ENCODE results near the gene UBE2C.
"Not testable (repeated sequence)": the region's sequence is repeated elsewhere in the genome, so short reads cannot be mapped to it uniquely, and the experiment has no call there.

The UBE2C gene

DNA sequence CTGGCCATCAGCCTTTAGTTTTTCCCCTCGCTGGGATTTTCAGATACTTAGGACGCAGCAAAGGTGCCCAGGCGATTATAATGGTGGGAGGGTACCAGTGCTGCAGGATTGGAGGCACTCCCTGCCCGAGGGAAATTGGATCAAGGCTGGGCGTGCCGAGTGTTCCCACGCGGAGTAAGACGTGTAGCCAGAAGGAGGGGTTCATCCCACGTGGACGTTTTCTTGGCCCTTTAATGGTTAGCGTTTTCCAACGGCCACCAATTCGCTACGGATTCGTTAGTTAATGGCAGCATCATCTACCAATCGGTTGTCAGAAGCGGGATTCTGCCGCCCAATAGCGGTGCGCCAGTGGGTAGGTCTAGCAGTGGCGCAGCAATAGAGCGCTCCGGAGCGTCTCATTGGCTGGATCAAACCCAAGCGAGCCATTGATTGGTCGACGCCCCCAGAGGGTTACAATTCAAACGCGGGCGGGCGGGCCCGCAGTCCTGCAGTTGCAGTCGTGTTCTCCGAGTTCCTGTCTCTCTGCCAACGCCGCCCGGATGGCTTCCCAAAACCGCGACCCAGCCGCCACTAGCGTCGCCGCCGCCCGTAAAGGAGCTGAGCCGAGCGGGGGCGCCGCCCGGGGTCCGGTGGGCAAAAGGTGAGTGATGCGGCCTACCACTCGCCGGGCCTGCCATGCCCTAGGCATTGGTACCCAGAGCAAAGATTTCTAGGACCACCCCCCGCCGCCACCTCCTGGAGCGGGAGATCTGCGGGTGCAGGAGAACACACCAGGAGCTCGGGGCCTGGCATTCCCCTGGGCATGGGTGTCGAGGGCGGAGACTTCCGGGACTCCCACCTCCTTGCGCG is at the start of gene UBE2C:
Gene UBE2C, plus strand, starts transcription at position 488 of the 849 bp plus-strand sequence. Its CDS starts 52 bp downstream, at position 540.
- peak; percentile 93 to 96 for DNase-seq

DNA sequence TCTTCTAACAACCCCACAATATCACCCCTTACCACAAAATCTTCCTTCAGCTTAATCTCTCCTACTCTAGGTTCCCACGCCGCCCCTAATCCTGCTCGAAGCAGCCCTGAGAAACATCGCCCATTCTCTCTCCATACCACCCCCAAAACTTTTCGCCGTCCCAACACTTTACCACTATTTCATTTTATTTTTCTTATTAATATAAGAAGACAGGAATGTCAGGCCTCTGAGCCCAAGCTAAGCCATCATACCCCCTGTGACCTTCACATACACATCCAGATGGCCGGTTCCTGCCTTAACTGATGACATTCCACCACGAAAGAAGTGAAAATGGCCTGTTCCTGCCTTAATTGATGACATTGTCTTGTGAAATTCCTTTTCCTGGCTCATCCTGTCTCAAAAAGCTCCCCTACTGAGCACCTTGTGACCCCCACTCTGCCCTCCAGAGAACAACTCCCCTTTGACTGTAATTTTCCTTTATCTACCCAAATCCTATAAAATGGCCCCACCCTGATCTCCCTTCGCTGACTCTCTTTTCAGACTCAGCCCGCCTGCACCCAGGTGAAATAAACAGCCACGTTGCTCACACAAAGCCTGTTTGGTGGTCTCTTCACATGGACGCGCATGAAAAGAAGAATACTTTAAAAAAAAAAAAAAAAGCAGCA is 47.7 kb upstream of the UBE2C start:
- DNase-seq, result not testable (repeated sequence)

DNA sequence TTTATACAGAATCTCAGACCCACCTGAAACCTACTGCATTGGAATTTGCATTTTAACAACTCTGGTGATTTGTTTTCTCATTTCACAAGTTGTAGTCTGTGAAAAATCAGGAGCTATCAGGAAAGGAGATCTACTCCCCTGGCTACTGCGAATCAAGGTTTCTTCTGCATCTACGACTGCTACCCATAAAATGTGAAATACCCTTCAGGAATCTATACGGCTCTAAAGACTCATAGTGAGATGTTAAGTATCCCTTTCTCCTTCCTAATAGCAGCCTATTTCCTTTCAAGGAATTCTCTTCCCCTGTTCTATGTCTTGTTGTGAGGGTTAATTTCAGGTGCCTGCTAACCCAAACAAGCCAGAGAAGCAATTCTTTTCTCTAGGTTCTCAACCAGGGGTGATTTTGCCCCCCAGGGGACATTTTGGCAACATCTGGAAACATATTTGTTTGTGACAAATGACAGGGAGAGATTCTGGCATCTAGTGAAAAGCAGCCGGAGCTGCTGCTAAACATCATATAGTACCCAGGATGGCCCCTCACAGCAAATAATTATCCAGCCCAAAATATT is 47.1 kb upstream of the UBE2C start:
- no peak for DNase-seq

DNA sequence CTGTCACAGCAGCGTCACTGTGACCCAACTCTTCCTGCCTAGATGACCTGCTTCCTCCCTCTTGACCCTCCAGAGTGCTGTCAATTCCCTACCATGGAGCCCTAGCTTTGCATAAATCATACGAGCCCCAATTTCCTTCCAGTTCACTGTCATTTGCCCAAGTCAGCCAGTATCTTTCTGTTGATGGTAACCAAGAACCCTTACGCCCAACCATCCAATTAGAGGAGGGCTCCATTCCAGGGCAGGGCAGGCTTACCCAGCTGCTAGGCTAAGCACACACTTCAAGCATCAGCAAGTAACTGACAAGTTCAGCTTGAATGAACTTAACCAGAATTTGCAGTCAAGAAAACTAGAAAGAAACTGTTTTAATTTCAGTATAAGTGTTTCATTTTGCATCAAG is 46.5 kb upstream of the UBE2C start:
- no peak for DNase-seq

DNA sequence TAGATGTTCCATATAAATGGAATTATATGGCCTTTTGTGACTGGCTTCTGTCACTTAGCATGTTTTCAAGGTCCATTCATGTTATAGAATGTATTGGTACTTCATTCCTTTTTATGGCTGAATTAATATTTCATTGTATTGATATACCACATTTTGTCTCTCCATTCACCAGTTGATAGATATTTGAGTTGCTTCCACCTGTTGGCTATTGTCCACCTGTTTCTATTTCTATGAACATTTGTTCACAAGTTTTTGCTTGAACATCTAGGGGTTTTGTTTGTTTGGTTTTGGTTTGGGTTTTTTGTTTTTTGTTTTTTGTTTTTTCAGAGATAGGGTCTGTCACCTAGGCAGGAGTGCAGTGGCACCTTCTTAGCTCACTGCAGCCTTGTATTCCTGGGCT is 44.0 kb upstream of the UBE2C start:
- DNase-seq, result no peak

DNA sequence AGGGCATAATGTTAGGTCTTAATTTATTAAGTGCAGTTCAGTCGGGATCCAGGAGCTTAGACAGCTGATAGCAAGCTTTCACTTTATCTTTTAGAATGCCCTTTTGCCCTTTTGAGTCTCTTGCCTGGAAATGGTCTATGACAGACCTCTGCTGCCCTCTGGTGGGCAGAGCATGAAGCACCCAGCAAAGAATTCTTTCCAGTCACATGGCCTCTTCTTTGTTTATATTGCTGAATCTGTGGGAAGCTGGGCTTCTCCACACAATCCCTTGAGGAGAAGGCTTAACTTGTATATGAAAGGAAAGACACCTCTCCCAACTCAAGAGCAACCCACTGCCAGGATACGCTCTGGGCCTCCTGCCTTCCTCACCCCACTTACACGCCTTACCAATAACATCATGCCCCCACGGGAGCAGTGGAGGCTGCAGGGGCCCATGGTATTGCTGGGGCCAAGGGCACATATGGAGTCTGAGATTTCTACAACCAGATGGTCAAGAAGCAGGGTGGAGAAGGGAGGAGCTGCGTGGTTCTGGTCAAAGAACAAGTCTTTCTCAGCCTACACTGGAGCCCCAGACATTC is 41.2 kb upstream of the UBE2C start:
- peak; percentile 82 to 86 for DNase-seq

DNA sequence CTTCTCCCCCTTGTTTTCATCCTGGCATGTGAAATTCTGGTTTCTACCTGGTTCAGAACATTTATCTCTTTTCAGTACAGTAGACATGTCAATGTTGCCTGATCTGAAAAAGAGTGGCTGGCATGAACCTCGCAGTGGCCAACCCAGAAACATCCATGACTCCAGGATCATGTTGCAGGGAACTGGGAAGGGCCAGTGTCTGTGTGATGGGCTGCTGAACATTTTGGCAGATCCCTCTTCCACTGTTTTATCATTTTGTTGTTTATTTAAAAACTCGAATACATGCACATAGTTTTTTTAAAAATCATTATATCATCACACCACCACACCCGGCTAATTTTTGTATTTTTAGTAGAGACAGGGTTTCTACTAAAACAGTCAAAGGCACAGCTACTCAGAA is 39.8 kb upstream of the UBE2C start:
- no peak for DNase-seq

DNA sequence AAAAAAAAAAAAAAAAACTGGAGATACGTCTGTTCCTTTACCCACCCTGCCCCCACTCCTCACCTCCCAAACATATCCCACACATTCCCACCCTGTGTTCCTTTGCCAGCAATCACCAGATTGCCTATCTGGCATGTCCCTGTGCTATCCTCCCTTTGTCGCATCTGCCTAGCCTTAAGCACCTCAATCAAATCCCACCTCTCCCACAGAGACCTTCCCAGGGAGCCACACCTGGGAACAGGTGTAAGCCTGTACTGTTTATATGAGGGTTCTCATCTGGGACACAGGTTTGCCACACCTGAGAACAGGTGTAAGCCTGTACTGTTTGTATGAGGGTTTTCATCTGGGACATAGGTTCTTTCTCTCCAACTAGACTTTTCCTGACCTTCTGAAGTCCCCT is 37.5 kb upstream of the UBE2C start:
- DNase-seq, result no peak

DNA sequence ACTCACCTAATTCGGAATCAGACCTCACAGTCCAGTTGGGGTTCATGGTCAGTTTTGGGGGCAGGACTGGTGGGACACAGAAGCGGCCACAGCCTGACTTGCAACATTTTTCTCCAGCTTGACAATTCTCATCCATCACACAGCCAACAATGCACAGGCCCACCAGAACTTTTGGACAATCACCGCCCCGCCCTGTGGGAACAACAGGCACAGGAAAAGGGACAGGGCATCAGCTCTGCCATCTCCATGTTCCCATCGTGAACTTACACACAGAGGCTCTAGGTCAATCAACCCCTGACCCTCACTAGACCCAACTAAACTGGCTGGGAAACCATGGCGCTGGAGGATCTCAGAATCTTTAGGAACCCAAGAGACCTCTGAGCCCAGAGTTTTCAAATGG is 37.0 kb upstream of the UBE2C start:
- DNase-seq, result no peak

DNA sequence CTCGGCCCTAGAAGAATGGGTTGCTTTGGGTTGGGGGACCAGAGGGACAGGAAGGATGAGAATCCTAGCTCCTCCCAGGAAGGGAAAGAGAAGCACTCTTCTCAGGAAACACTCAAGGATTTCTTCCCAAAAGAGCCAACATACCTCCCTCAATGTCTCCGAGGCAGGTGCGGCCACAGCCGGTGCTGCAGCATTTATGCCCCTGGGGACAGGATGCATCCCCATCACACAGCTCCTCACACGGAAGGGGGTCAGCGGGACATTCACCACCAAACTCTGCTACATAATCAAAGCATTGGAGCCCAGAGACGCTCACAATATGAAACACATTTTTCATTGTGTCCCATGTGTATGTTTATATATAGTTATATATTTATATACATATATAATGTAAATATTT is 35.5 kb upstream of the UBE2C start:
- DNase-seq, result no peak

DNA sequence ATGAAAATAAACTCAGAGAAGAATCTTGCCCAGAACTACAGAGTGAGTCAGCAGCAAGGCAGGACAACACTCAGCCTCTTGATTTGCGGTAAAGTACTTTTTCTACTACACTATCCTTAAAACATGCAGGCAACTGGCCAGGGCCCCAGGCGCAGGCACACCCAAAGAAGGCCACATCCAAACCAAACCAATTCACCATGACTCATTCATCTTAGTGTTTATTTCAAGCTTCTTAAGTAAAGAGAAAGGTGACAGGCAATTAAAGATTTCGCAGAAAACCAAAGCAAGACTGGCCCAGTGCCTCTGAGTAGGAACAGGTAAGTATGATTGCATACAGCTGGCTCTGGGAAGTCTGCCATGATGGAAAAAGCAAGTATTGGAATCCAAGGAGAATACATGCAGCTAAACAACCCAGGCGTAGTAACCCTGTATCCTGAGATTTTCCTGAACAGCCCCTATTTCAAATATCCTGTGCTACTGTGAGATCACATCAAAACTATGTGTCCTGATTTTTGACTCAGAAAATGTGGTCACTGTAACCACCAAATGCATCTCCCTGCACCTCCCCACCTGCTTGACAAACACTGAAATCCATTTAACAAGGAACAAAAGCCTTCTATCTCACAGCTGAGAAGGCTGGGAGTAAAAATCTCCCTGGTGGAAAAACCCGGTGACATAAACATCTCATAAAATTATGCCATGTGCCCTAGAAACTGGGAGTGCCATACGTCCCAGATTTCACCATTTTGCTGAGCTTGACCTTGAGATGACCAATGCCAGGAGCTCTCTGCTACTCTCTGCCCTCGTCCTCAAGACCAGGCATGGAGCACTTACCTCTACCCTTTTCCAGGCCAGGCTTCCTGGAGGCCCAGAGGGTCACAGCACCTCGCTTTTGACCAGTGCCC is 33.2 kb upstream of the UBE2C start:
- DNase-seq, result no peak

DNA sequence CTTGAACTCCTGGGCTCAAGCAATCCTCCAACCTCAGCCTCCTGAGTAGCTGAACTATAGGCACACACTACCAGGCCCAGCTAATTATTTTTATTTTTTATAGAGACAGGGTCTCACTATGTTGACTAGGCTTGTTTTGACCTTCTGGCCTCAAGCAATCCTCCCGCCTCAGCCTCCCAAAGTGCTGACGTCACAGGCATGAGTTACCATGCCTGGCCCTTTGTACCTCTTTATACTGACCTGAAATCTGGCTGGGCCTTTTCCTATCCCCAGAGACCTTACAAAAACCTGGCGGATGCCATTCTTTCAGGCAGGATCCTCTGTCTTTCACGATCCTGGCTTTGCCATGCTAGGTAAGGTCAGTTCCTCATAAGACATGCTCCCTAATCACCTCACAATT is 32.3 kb upstream of the UBE2C start:
- DNase-seq, result no peak

DNA sequence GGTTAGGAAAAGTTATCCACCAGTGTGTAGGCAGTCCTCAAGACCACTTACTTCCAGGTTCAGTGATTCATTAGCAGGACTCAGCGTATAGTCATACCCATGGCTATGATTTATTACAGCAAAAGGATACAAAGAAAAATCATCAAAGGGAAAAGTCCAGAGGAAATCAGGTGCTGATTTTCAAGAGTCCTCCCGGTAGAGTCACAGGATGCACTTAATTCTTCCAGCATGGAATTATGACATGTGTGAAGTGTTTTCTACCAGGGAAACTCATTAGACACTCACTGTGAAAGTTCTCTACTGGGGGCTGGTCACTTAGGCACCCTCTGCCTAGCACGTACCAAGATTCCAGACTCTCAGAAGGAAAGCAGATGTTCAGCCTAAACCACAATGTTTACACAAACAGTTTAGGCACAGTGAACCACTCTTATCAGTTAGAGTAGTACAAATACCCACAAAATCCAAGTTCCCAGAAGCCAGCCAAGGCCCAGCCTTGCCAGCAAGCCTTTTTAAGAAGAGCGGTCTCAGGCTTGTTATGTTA is 31.0 kb upstream of the UBE2C start:
- DNase-seq, result no peak

DNA sequence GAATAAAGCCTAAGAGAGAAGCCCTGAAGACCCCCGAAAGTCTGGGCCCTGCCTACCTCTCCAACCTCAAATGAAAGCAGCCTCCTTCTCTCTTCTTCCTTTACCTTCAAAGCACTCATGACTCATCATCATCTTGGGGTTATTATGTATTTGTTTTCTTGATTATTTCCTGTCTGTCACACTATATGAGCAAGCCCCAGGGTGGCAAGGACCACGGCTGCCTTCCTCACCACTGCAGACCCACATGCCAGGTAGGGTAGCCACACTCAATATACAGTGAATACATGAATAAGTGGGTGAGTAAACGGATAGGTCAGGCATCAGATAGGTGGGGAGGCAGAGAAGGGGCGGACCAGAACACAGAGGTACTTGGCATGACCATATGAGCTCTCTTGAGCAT is 29.6 kb upstream of the UBE2C start:
- no peak for DNase-seq

DNA sequence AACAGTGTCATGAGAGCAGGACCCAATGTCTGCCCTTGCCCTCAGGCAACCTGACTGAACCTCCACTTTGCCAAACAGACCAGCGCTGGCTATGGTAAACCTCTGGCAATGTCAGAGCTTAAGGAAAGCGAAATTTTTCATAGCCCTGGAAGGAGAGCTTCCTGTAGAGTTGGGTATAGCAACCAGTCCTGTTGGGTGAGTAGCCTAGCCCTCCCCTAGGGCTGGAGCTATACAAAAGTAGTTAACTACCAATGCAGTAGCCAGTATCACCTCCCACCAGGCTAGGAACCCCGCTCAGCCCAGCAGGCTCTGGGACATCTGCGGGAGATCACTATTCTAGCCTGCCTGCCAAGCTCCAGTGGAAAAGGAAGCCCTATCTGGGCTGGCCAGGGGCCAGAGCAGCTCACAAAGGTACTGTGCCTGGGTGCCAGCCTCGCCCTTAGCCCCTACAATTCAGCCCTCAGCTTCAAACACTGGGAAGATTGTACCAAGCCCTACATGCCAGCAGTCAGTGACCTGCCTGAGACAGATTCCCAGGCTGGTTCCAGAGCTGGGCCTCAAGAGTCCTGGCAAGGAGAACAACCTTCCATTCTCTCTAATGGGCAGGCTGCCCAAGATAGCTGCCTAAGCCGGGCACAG is 28.7 kb upstream of the UBE2C start:
- DNase-seq, result no peak

DNA sequence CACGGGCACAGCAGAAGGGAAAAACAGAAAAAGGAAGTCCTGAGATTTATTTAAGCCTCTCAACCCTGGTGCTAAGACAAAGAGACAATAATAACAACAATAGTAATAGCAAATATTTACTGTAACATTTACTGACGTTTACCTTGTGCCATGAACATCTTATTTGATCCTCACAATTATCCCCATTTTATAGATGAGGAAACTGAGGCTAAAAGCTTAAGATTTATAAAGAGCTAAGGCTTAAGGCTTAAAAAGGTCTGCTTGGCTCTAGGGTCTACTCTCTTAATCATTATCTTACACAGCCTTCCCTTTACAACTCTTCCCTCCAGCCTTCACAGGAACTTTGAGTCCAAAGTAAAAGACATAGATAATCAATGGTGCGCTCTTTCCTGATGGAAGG is 24.1 kb upstream of the UBE2C start:
- DNase-seq, result no peak

DNA sequence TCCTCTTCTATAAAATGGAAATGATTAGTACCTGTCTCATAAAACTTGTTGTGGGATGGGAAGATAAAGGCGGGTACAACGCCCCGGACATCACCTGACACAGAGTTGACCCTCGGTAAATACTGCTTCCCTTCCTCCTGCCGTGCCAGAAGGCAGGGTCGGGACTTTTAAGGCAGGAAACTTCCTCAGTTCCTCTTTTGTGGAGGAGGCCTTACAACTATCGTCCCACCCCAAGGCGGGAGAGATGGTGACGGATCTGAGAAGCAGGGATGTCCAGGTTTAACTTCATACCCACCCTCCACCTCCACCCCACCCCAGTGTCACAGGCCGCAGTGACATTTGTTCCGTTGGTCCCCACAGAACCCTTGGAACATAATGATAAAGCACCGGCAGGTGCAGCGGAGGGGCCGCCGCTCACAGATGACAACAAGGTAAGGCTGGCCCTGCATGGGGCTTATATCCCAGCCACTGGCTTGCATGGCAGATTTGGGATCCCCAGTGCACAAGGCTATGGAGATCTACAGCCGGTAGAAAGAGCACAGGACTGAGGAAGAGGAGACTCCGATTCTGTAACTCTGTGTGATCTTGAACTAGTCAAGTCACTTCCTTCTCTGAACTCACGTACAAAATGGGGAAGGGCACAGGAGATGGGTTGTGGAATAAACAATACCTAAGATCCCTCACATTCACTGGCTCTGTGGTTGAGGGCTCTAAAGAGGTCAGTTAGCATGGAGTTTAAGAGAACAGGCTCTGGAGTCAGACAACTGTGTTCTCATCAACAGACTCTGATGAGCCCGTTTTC is 19.9 kb upstream of the UBE2C start:
- peak in 1 of 2 experiments; percentile 7 for DNase-seq

DNA sequence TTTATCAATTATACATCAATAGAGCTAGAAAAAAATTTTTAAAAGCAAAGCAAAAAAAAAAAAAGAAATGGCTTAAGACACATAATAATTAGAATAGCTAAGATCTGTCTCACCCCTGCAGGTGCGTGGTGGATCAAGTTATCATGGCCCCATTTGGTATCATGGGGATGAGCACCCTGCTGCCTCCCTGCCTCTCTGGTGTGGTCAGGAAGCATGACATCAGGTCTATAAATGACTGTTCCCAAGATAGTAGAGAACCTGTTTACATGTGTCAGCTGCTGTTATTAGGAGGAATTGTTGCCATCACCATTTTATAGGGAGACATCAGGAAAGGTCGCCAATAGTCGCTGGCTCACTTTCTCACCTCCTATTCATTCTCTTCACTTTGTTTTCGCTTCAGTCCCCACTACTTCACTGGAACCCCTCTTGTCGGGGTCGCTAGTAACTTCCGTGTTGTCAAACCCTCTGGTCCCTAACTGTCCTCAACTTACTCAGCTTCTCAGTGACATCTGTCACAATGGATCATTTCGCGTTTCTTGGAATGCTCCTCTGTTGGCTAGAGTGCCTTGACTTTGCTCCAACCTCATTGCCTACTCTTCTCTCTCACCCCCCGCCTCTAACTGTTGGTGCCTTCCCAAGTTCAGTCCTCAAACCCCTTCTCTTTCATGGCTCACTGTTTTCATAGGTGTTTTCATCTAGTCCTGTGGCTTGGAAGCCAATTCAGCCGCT is 15.9 kb upstream of the UBE2C start:
- DNase-seq, result no peak

DNA sequence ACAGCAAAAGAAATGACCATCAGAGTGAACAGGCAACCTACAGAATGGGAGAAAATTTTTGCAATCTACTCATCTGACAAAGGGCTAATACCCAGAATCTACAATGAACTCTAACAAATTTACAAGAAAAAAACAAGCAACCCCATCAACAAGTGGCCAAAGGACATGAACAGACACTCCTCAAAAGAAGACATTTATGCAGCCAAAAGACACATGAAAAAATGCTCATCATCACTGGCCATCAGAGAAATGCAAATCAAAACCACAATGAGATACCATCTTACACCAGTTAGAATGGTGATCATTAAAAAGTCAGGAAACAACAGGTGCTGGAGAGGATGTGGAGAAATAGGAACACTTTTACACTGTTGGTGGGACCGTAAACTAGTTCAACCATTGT is 14.9 kb upstream of the UBE2C start:
- not testable (repeated sequence) for DNase-seq

DNA sequence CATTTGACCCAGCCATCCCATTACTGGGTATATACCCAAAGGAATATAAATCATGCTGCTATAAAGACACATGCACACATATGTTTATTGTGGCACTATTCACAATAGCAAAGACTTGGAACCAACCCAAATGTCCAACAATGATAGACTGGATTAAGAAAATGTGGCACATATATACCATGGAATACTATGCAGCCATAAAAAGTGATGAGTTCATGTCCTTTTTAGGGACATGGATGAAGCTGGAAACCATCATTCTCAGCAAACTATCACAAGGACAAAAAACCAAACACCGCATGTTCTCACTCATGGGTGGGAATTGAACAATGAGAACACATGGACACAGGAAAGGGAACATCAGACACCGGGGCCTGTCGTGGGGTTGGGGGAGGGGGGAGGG is 14.5 kb upstream of the UBE2C start:
- DNase-seq, result not testable (repeated sequence)
